A549 (cell line): Measurements from ENCODE around the gene SNX25. TPM values are rescaled to one million over a fixed set of nuclear protein-coding genes. Genes with fewer than 3 reads are reported as not detected.

Source experiments
- ATAC-seq, 2 experiments: fragments of 200-7000 bp in 1 of 2; fragments of >200 bp in 1 of 2; cut with Nextera tagmentation in 1 of 2; cut with Tn5 transposase in 1 of 2; 3 replicates each; pipeline versions ENCODE4 v1.8.0 to v1.9.1; 2018 to 2020; ENCODE audit warnings: mild to moderate bottlenecking in 1 of 2, moderate library complexity in 1 of 2
- CTCF ChIA-PET: fragments of 300-600 bp; sonication (Branson Sonifier 250); formaldehyde crosslinking; extraction: SDS; loops from one replicate; lab custom pipeline; 2021; ENCODE audit warnings: antibody characterized with exemption, inconsistent platforms; lab: Yijun Ruan, JAX
- POLR2A ChIA-PET: fragments of 350-600 bp; formaldehyde crosslinking; extraction: SDS; loops from one replicate; lab custom pipeline; 2021; ENCODE audit warnings: antibody characterized with exemption, inconsistent platforms; lab: Yijun Ruan, JAX
- DNase-seq, 2 experiments: peaks; one replicate each; pipeline versions ENCODE4 v3.0.0 to v3.0.0-alpha.2; 2011 to 2016; ENCODE audit warnings: low read depth in 1 of 2, low spot score in 1 of 2
- FAIRE-seq: peaks from 2 replicates; lab custom pipeline; 2011; peaks lifted over from hg19 to GRCh38; lab: Jason Lieb, UNC
- H3K27ac ChIP-seq, 2 experiments: fragments of >200 bp; sonication (Bioruptor Twin); formaldehyde crosslinking; 3 replicates each; pipeline ENCODE4 v1.5.1; 2016 to 2017
- H3K4me1 ChIP-seq: fragments of >200 bp; sonication (Bioruptor Twin); formaldehyde crosslinking; 3 replicates; pipeline ENCODE4 v1.6.1; 2016
- H3K4me2 ChIP-seq: fragments of >200 bp; sonication (Bioruptor Twin); formaldehyde crosslinking; 3 replicates; pipeline ENCODE4 v1.6.1; 2016
- H3K4me3 ChIP-seq: fragments of >200 bp; sonication (Bioruptor Twin); formaldehyde crosslinking; 3 replicates; pipeline ENCODE4 v1.5.1; 2016
- H3K9me3 ChIP-seq: fragments of >200 bp; sonication (Bioruptor Twin); formaldehyde crosslinking; 3 replicates; pipeline ENCODE4 v1.6.1; 2016
- CEBPB ChIP-seq, 2 experiments: fragments of >200 bp in 1 of 2; sonication (Bioruptor Twin) in 1 of 2; formaldehyde crosslinking in 1 of 2; IDR thresholded peaks; 2 replicates each; pipeline ENCODE4 v1.6.1; 2012 to 2016
- CHD4 ChIP-seq: fragments of 200-600 bp; sonication (generic); IDR thresholded peaks from 2 replicates; pipeline ENCODE4 v1.6.1; 2016; ENCODE audit warnings: antibody characterized with exemption, mild to moderate bottlenecking, borderline replicate concordance
- EHF ChIP-seq: fragments of 250-450 bp; sonication (Bioruptor Pico); IDR thresholded peaks from 2 replicates; pipeline ENCODE4 v1.5.0; 2020; ENCODE audit warnings: mild to moderate bottlenecking
- GATA3 ChIP-seq: IDR thresholded peaks from 2 replicates; pipeline ENCODE4 v1.6.1; 2012; ENCODE audit warnings: borderline replicate concordance
- KDM1A ChIP-seq: fragments of 200-600 bp; sonication (generic); IDR thresholded peaks from 2 replicates; pipeline ENCODE4 v1.6.1; 2016; ENCODE audit warnings: low read depth, mild to moderate bottlenecking
- KDM5A ChIP-seq: fragments of 200-600 bp; sonication (generic); IDR thresholded peaks from 2 replicates; pipeline ENCODE4 v1.6.1; 2016; ENCODE audit warnings: antibody characterized with exemption, mild to moderate bottlenecking
- MAZ ChIP-seq: fragments of 150-350 bp; IDR thresholded peaks from 2 replicates; pipeline ENCODE4 v1.6.1; 2014; ENCODE audit warnings: antibody characterized with exemption, low read depth, low read length, borderline replicate concordance
- MYC ChIP-seq: IDR thresholded peaks from 2 replicates; pipeline ENCODE4 v1.6.1; 2012; ENCODE audit warnings: mild to moderate bottlenecking, inconsistent platforms, low read length, improper control_type of control experiment, borderline replicate concordance
- NFE2L2 ChIP-seq: fragments of 150-350 bp; conservative IDR thresholded peaks from 2 replicates; pipeline ENCODE4 v1.6.1; 2014; ENCODE audit warnings: low read length
- NR3C1 ChIP-seq: fragments of >200 bp; sonication (Bioruptor Twin); formaldehyde crosslinking; IDR thresholded peaks from 3 replicates; pipeline ENCODE4 v1.6.1; 2017
- POLR2AphosphoS2 ChIP-seq: conservative IDR thresholded peaks from 2 replicates; pipeline ENCODE4 v1.6.1; 2012; ENCODE audit warnings: low read length, improper control_type of control experiment, inconsistent platforms
- RCOR1 ChIP-seq: fragments of 150-350 bp; IDR thresholded peaks from 2 replicates; pipeline ENCODE4 v1.6.1; 2014; ENCODE audit warnings: antibody characterized with exemption, low read length, low read depth
- TFCP2L1 ChIP-seq: fragments of 250-450 bp; sonication (Bioruptor Pico); IDR thresholded peaks from 2 replicates; pipeline ENCODE4 v1.5.0; 2021; ENCODE audit warnings: mild to moderate bottlenecking
- ZNF302 ChIP-seq: fragments of 250-450 bp; sonication (Bioruptor Pico); IDR thresholded peaks from 2 replicates; pipeline ENCODE4 v1.9.0; 2021; ENCODE audit warnings: inconsistent platforms, mild to moderate bottlenecking, moderate library complexity
- whole genome bisulfite sequencing: methylation state at CpG from one replicate; pipeline ENCODE4 v1.1.6; 2017; ENCODE audit errors: missing lambda C conversion rate; 5-methylcytosine and 5-hydroxymethylcytosine counted together
- polyA plus RNA-seq, 4 experiments: library from polyadenylated mRNA; depleted of rRNA in 3 of 4; stranded (reverse); fragments of >200 nt; fragmentation: RNase III in 1 of 4; extraction: RNeasy Plus Mini Kit Qiagen cat#74134 plus additional on column Dnase treatment in 1 of 4; gene quantifications; 2 replicates in 3 of 4; 3 replicates in 1 of 4; pipeline ENCODE4 v1.2.3, GENCODE V29; 2011 to 2017
- TF ChIP-seq, protein P1 (sequence below): IDR thresholded peaks from 2 replicates; pipeline ENCODE4 v1.6.1; 2012
- TF ChIP-seq, protein P2 (sequence below): fragments of >200 bp; sonication (Bioruptor Twin); formaldehyde crosslinking; IDR thresholded peaks from 2 replicates; pipeline ENCODE4 v1.6.1; 2016
- TF ChIP-seq, protein P3 (sequence below): IDR thresholded peaks from 2 replicates; pipeline ENCODE4 v1.6.1; 2012; ENCODE audit warnings: low read depth, borderline replicate concordance
- TF ChIP-seq, protein P4 (sequence below): IDR thresholded peaks from 2 replicates; pipeline ENCODE4 v1.6.1; 2012
- TF ChIP-seq, protein P5 (sequence below): fragments of 200-600 bp; sonication (generic); IDR thresholded peaks from 2 replicates; pipeline ENCODE4 v1.6.1; 2016; ENCODE audit warnings: antibody characterized with exemption, mild to moderate bottlenecking, moderate library complexity

The SNX25 gene
- polyA plus RNA-seq, 2 of the 4 experiments (the other 2 are of a cell fraction): 10.1 to 13.0 TPM

DNA sequence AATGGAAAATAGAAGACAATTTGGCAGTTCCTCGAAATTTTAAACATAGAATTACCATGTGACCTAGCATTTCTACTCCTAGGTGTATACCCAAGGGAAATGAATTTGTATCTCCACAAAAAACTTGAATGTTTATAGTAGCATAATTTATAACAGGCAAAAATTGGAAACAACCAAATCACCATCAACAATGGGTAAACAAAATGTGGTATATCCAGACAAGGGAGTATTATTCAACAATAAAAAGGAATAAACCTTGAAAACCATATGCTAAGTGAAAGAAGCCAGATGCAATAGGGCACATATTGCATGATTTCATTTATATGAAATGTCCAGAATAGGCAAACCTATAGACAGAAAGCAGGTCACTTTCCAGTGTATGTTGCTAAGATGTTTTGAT is 83.8 kb downstream of the SNX25 start:
- TF ChIP-seq CHD4: no peak
- TF ChIP-seq MAZ: no peak
- TF ChIP-seq, protein P1, sequence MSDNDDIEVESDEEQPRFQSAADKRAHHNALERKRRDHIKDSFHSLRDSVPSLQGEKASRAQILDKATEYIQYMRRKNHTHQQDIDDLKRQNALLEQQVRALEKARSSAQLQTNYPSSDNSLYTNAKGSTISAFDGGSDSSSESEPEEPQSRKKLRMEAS: no peak
- no peak for TF ChIP-seq ZNF302 (CRISPR knock-in tag)
- TF ChIP-seq CEBPB (IDR thresholded peaks at IDR 0.05): no peak
- TF ChIP-seq, protein P2, sequence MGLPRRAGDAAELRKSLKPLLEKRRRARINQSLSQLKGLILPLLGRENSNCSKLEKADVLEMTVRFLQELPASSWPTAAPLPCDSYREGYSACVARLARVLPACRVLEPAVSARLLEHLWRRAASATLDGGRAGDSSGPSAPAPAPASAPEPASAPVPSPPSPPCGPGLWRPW: no peak
- TF ChIP-seq, protein P3, sequence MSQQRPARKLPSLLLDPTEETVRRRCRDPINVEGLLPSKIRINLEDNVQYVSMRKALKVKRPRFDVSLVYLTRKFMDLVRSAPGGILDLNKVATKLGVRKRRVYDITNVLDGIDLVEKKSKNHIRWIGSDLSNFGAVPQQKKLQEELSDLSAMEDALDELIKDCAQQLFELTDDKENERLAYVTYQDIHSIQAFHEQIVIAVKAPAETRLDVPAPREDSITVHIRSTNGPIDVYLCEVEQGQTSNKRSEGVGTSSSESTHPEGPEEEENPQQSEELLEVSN: no peak
- TF ChIP-seq NFE2L2: no peak
- no peak for TF ChIP-seq TFCP2L1 (CRISPR knock-in tag)
- TF ChIP-seq, protein P4, sequence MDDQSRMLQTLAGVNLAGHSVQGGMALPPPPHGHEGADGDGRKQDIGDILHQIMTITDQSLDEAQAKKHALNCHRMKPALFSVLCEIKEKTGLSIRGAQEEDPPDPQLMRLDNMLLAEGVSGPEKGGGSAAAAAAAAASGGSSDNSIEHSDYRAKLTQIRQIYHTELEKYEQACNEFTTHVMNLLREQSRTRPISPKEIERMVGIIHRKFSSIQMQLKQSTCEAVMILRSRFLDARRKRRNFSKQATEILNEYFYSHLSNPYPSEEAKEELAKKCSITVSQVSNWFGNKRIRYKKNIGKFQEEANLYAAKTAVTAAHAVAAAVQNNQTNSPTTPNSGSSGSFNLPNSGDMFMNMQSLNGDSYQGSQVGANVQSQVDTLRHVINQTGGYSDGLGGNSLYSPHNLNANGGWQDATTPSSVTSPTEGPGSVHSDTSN: no peak
- ChIA-PET POLR2A (no interaction called here), CTCF (no interaction called here)
- no peak overlapping the region for H3K4me2 ChIP-seq
- FAIRE-seq: no peak
- H3K9me3 ChIP-seq: no peaks in the 10 kb centered on the region
- H3K4me3 ChIP-seq: no peak overlapping the region
- H3K4me1 ChIP-seq: no peaks in the 10 kb centered on the region
- no peak for DNase-seq
- H3K27ac ChIP-seq: no peak overlapping the region
- ATAC-seq: no peak
- WGBS: 58% methylated on average over 1 of the region's 1 CpG

DNA sequence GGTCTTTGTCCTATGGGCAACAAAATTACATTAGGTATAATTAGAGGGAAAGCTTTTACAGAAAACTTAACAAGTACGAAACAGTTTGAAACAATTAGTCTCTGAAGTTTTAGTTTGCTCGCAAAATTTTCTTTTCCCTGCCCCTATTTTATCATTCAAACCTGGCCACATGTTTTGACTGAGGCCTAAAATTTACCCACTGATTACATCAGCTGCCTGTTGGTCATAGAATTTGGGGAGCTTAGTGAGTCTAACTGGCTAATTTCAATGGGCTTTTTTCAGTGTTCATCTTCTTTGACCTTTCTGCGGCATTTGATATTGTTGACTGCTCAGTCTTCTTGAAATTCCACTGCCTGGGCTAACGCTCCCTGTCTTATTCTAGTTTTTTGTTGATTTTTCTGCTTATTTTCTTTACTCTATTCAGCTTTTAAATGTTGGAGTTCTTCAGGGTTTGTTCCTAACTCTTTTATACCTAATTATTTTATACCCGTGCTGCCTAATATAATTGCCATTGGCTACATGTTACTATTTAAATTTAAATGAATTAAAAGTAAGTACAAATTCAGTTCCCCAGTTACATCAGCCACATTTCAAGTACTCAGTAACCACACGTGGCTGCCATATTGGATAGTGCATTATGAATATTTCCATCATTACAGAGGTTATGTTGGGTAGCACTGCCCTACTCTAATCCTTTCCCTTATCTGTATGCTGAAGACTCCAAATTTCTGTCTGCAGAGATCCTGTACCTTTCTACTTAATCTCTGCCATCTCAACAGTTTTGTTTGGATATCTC is 87.5 kb downstream of the SNX25 start:
- FAIRE-seq: no peak
- WGBS: 95% methylated on average over 6 of the region's 6 CpGs
- POLR2A ChIA-PET: no interaction called here
- Histone ChIP-seq H3K4me2 (no peak overlapping the region), H3K9me3 (no peaks in the 10 kb centered on the region), H3K4me3 (no peak overlapping the region), H3K4me1 (no peaks in the 10 kb centered on the region), H3K27ac (no peak overlapping the region)
- no peak for ATAC-seq
- no peak for DNase-seq
- CTCF ChIA-PET: interaction anchor here (0.6 kb wide), 1 partner anchor 28 kb away, joined by 3 read pairs; no protein-coding TSS in a partner anchor
- TF ChIP-seq, protein P5, sequence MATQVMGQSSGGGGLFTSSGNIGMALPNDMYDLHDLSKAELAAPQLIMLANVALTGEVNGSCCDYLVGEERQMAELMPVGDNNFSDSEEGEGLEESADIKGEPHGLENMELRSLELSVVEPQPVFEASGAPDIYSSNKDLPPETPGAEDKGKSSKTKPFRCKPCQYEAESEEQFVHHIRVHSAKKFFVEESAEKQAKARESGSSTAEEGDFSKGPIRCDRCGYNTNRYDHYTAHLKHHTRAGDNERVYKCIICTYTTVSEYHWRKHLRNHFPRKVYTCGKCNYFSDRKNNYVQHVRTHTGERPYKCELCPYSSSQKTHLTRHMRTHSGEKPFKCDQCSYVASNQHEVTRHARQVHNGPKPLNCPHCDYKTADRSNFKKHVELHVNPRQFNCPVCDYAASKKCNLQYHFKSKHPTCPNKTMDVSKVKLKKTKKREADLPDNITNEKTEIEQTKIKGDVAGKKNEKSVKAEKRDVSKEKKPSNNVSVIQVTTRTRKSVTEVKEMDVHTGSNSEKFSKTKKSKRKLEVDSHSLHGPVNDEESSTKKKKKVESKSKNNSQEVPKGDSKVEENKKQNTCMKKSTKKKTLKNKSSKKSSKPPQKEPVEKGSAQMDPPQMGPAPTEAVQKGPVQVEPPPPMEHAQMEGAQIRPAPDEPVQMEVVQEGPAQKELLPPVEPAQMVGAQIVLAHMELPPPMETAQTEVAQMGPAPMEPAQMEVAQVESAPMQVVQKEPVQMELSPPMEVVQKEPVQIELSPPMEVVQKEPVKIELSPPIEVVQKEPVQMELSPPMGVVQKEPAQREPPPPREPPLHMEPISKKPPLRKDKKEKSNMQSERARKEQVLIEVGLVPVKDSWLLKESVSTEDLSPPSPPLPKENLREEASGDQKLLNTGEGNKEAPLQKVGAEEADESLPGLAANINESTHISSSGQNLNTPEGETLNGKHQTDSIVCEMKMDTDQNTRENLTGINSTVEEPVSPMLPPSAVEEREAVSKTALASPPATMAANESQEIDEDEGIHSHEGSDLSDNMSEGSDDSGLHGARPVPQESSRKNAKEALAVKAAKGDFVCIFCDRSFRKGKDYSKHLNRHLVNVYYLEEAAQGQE: no peak
- TF ChIP-seq RCOR1 (no peak), KDM5A (no peak), CHD4 (no peak), CEBPB (IDR thresholded peaks at IDR 0.05) (no peak), KDM1A (no peak), NFE2L2 (no peak), MYC (no peak), GATA3 (no peak), POLR2AphosphoS2 (no peak), EHF (CRISPR knock-in tag) (no peak), NR3C1 (no peak)
- TF ChIP-seq, protein P4: no peak
